HCT116 (cell line): ENCODE data around the gene SLC7A10. TPM values are rescaled to one million over a fixed set of nuclear protein-coding genes. Genes with fewer than 3 reads are reported as not detected.

Experiments used
- ATAC-seq: fragments of 200-7000 bp; cut with Tn5 transposase; 2 replicates; pipeline ENCODE4 v1.9.1; 2020; ENCODE audit warnings: mild to moderate bottlenecking, moderate library complexity
- BruUV-seq: library from RNA; stranded (reverse); fragments of 400-500 nt; replicated peaks from 2 replicates; lab custom pipeline; 2021; lab: Mats Ljungman, UMichigan
- CTCF ChIA-PET: fragments of 300-600 bp; sonication (Branson Sonifier 250); formaldehyde crosslinking; loops from one replicate; lab custom pipeline; 2021; ENCODE audit warnings: antibody characterized with exemption; lab: Charles Lee
- POLR2A ChIA-PET: fragments of 300-600, 350-600 bp; sonication (Branson Sonifier 250); formaldehyde crosslinking; loops from one replicate; lab custom pipeline; 2021; ENCODE audit warnings: antibody characterized with exemption; lab: Charles Lee
- RAD21 ChIA-PET, 2 experiments: fragments of 300-600 bp; sonication (Branson Sonifier 250); formaldehyde crosslinking; loops; one replicate each; lab custom pipeline; 2023; ENCODE audit warnings: low total read pairs in 2 of 2; ENCODE audit not compliant: uncharacterized antibody in 2 of 2, unreplicated experiment in 2 of 2, low non-redundant PET in 1 of 2; lab: Charles Lee
- DNase-seq: peaks from one replicate; pipeline ENCODE4 v3.0.0-alpha.2; 2010; ENCODE audit warnings: low read depth, low spot score
- H2AFZ ChIP-seq: fragments of 200-600 bp; shearing (Covaris generic), sonication (generic); 2 replicates; pipeline ENCODE4 v1.6.1; 2017; ENCODE audit warnings: low read depth, mixed run types, mixed read lengths, antibody characterized with exemption, low read length; ENCODE audit not compliant: poor library complexity, severe bottlenecking
- H3K27ac ChIP-seq: 2 replicates; pipeline ENCODE4 v1.5.1; 2012; ENCODE audit warnings: low read depth, low read length
- H3K27me3 ChIP-seq: fragments of 200-600 bp; sonication (generic); 2 replicates; pipeline ENCODE4 v1.6.1; 2016; ENCODE audit warnings: mixed run types, low read length, mixed read lengths; ENCODE audit not compliant: insufficient read depth
- H3K36me3 ChIP-seq, 2 experiments: fragments of 200-500 bp in 1 of 2; fragments of 200-600 bp in 1 of 2; sonication (Bioruptor generic) in 1 of 2; sonication (generic) in 1 of 2; 2 replicates each; pipeline versions ENCODE4 v1.5.1 to v1.6.1; 2014 to 2016; ENCODE audit warnings: low read length in 2 of 2, inconsistent platforms in 1 of 2, mixed read lengths in 1 of 2, mixed run types in 1 of 2; ENCODE audit not compliant: insufficient read depth in 2 of 2, control insufficient read depth in 1 of 2
- H3K4me1 ChIP-seq, 2 experiments: fragments of 200-600 bp in 1 of 2; sonication (generic) in 1 of 2; 2 replicates each; pipeline versions ENCODE4 v1.5.1 to v1.6.1; 2012 to 2017; ENCODE audit warnings: low read length in 2 of 2, inconsistent platforms in 1 of 2, mild to moderate bottlenecking in 1 of 2, mixed read lengths in 1 of 2, mixed run types in 1 of 2, moderate library complexity in 1 of 2; ENCODE audit not compliant: insufficient read depth in 2 of 2, control insufficient read depth in 1 of 2
- H3K4me2 ChIP-seq: fragments of 200-600 bp; sonication (generic); 2 replicates; pipeline ENCODE4 v1.6.1; 2017; ENCODE audit warnings: mixed run types, low read length, mixed read lengths
- H3K4me3 ChIP-seq, 2 experiments: fragments of 200-600 bp in 1 of 2; sonication (generic) in 1 of 2; replicated peaks in 1 of 2; 2 replicates each; pipeline ENCODE4 v1.5.1; 2011 to 2016; ENCODE audit warnings: low read length in 2 of 2, control low read depth in 1 of 2, low read depth in 1 of 2, mild to moderate bottlenecking in 1 of 2, mixed read lengths in 1 of 2, mixed run types in 1 of 2
- H3K79me2 ChIP-seq: fragments of 200-600 bp; sonication (generic); 2 replicates; pipeline ENCODE4 v1.6.1; 2017; ENCODE audit warnings: mild to moderate bottlenecking, mixed run types, low read length, moderate library complexity, mixed read lengths; ENCODE audit not compliant: insufficient read depth
- H3K9ac ChIP-seq: fragments of 200-600 bp; sonication (generic); 2 replicates; pipeline ENCODE4 v1.6.1; 2016; ENCODE audit warnings: low read length, mixed read lengths
- H3K9me2 ChIP-seq: fragments of 200-600 bp; sonication (generic), shearing (Covaris generic); 2 replicates; pipeline ENCODE4 v1.6.1; 2017; ENCODE audit warnings: mixed run types, mild to moderate bottlenecking, moderate library complexity; ENCODE audit not compliant: insufficient read depth
- H3K9me3 ChIP-seq, 2 experiments: fragments of 200-500 bp in 1 of 2; fragments of 200-600 bp in 1 of 2; sonication (Bioruptor generic) in 1 of 2; sonication (generic) in 1 of 2; 2 replicates each; pipeline ENCODE4 v1.6.1; 2014 to 2017; ENCODE audit warnings: low read length in 2 of 2, mixed read lengths in 2 of 2, inconsistent platforms in 1 of 2, low read depth in 1 of 2, mild to moderate bottlenecking in 1 of 2, mixed run types in 1 of 2, moderate library complexity in 1 of 2; ENCODE audit not compliant: control insufficient read depth in 1 of 2, insufficient read depth in 1 of 2
- H4K20me1 ChIP-seq: fragments of 200-600 bp; sonication (generic), shearing (Covaris generic); 2 replicates; pipeline ENCODE4 v1.6.1; 2017; ENCODE audit warnings: mixed run types, mild to moderate bottlenecking, moderate library complexity; ENCODE audit not compliant: insufficient read depth
- CEBPB ChIP-seq: IDR thresholded peaks from 2 replicates; pipeline ENCODE4 v1.6.1; 2012; ENCODE audit warnings: low read depth
- EZH2phosphoT487 ChIP-seq: fragments of 200-600 bp; IDR thresholded peaks from 2 replicates; pipeline ENCODE4 v1.6.1; 2018; ENCODE audit warnings: antibody characterized with exemption, borderline replicate concordance
- FOSL1 ChIP-seq: IDR thresholded peaks from 2 replicates; pipeline ENCODE4 v1.6.1; 2012; ENCODE audit warnings: low read depth
- JUND ChIP-seq: IDR thresholded peaks from 2 replicates; pipeline ENCODE4 v1.6.1; 2012
- POLR2AphosphoS5 ChIP-seq: IDR thresholded peaks from 2 replicates; pipeline ENCODE4 v1.6.1; 2011; ENCODE audit warnings: mild to moderate bottlenecking, low read depth, low read length, moderate library complexity
- SIN3A ChIP-seq: IDR thresholded peaks from 2 replicates; pipeline ENCODE4 v1.6.1; 2012; ENCODE audit warnings: low read depth
- SRF ChIP-seq: IDR thresholded peaks from 2 replicates; pipeline ENCODE4 v1.6.1; 2012; ENCODE audit warnings: low read depth
- TCF7L2 ChIP-seq: IDR thresholded peaks from 2 replicates; pipeline ENCODE4 v1.7.0; 2011; ENCODE audit warnings: borderline replicate concordance, inconsistent platforms; ENCODE audit not compliant: insufficient read depth, insufficient read length; ENCODE audit errors: extremely low read depth
- YY1 ChIP-seq: IDR thresholded peaks from 2 replicates; pipeline ENCODE4 v1.6.1; 2011; ENCODE audit warnings: low read length, low read depth, moderate library complexity, mild to moderate bottlenecking; ENCODE audit not compliant: insufficient replicate concordance; ENCODE audit errors: extremely low read depth
- ZFX ChIP-seq: fragments of 450-650 bp; IDR thresholded peaks from 2 replicates; pipeline ENCODE4 v1.6.1; 2017
- intact Hi-C: fragments of 100-400 bp; cut with micrococcal nuclease; formaldehyde crosslinking; loops from 2 replicates; pipeline ENCODE4 v1.10.0; 2022
- total RNA-seq: library from RNA; stranded (reverse); gene quantifications from one replicate; pipeline ENCODE4 v1.2.1, GENCODE V29; 2021; ENCODE audit not compliant: unreplicated experiment
- TF ChIP-seq, protein P1 (sequence below): IDR thresholded peaks from 2 replicates; pipeline ENCODE4 v1.6.1; 2012; ENCODE audit warnings: low read depth
- TF ChIP-seq, protein P2 (sequence below): IDR thresholded peaks from 2 replicates; pipeline ENCODE4 v1.6.1; 2012
- TF ChIP-seq, protein P3 (sequence below), 3 experiments: fragments of 200-600 bp in 1 of 3; sonication (generic) in 1 of 3; IDR thresholded peaks in 2 of 3; conservative IDR thresholded peaks in 1 of 3; 2 replicates each; pipeline ENCODE4 v1.5.1; 2012 to 2017; ENCODE audit warnings: low read depth in 2 of 3, low read length in 2 of 3, antibody characterized with exemption in 1 of 3, borderline replicate concordance in 1 of 3, control low read depth in 1 of 3, mild to moderate bottlenecking in 1 of 3, mixed read lengths in 1 of 3, mixed run types in 1 of 3, moderate library complexity in 1 of 3; ENCODE audit not compliant: insufficient read depth in 1 of 3

SLC7A10 gene
- total RNA-seq, 1 experiment from 2014 or later, result 0.25 TPM

DNA sequence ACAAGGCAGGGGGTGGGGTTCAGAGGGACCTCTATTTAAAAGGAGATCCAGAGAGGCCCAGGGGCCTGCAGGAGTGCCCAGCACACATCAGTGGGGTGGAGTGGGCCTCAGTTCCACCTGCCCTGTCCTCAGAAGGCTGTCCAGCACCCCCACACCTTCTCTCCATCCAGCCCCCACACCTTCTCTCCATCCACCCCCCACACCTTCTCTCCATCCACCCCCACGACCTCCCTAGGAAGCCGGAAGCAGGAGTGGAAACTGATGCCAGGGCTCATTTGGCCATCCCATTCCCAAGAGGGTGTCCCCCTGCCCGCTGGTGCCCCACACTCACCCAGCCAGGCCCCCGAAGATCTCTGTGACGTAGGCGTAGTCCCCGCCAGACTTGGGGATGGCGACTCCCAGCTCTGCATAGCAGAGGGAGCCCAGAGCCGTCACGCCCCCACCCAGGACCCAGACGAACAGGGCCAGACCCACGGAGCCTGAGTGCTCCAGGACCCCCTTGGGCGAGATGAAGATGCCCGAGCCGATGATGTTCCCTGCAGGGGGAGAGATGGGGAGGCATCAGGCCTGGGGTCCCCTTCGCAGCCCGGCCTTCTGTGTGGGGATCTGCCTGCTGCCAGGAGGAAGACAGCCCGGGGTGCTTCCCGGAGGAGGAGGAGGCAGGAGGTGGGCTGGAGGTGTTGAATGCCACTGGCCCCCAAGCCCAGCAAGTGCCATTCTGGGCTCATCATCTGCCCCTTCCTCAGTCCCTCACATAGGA is 10.0 kb downstream of the SLC7A10 start:
- CTCF ChIA-PET, result no interaction called here

More for the DNA sequence above, 10.0 kb downstream of the SLC7A10 start:
- Histone ChIP-seq H3K4me1 (no peaks in the 10 kb centered on the region), H3K79me2 (no peaks in the 10 kb centered on the region), H2AFZ (no peak overlapping the region), H3K27ac (no peak overlapping the region), H3K27me3 (no peaks in the 10 kb centered on the region), H3K36me3 (no peaks in the 10 kb centered on the region), H3K4me2 (no peak overlapping the region), H3K9me3 (no peaks in the 10 kb centered on the region), H4K20me1 (no peaks in the 10 kb centered on the region), H3K9ac (no peak overlapping the region), H3K4me3 (no peak overlapping the region), H3K9me2 (no peaks in the 10 kb centered on the region)
- intact Hi-C loops, result no loop called here
- BruUV-seq, result no TSS peak
- no peak for ATAC-seq
- no peak for TF ChIP-seq ZFX
- TF ChIP-seq, protein P1, sequence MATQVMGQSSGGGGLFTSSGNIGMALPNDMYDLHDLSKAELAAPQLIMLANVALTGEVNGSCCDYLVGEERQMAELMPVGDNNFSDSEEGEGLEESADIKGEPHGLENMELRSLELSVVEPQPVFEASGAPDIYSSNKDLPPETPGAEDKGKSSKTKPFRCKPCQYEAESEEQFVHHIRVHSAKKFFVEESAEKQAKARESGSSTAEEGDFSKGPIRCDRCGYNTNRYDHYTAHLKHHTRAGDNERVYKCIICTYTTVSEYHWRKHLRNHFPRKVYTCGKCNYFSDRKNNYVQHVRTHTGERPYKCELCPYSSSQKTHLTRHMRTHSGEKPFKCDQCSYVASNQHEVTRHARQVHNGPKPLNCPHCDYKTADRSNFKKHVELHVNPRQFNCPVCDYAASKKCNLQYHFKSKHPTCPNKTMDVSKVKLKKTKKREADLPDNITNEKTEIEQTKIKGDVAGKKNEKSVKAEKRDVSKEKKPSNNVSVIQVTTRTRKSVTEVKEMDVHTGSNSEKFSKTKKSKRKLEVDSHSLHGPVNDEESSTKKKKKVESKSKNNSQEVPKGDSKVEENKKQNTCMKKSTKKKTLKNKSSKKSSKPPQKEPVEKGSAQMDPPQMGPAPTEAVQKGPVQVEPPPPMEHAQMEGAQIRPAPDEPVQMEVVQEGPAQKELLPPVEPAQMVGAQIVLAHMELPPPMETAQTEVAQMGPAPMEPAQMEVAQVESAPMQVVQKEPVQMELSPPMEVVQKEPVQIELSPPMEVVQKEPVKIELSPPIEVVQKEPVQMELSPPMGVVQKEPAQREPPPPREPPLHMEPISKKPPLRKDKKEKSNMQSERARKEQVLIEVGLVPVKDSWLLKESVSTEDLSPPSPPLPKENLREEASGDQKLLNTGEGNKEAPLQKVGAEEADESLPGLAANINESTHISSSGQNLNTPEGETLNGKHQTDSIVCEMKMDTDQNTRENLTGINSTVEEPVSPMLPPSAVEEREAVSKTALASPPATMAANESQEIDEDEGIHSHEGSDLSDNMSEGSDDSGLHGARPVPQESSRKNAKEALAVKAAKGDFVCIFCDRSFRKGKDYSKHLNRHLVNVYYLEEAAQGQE, result no peak
- TF ChIP-seq EZH2phosphoT487, result no peak
- TF ChIP-seq, protein P2, sequence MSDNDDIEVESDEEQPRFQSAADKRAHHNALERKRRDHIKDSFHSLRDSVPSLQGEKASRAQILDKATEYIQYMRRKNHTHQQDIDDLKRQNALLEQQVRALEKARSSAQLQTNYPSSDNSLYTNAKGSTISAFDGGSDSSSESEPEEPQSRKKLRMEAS, result no peak
- TF ChIP-seq JUND, result no peak
- TF ChIP-seq SRF, result no peak
- TF ChIP-seq YY1, result no peak
- no peak for TF ChIP-seq CEBPB
- TF ChIP-seq FOSL1, result no peak
- no peak for TF ChIP-seq TCF7L2
- TF ChIP-seq SIN3A, result no peak
- no peak for TF ChIP-seq POLR2AphosphoS5
- TF ChIP-seq, protein P3, sequence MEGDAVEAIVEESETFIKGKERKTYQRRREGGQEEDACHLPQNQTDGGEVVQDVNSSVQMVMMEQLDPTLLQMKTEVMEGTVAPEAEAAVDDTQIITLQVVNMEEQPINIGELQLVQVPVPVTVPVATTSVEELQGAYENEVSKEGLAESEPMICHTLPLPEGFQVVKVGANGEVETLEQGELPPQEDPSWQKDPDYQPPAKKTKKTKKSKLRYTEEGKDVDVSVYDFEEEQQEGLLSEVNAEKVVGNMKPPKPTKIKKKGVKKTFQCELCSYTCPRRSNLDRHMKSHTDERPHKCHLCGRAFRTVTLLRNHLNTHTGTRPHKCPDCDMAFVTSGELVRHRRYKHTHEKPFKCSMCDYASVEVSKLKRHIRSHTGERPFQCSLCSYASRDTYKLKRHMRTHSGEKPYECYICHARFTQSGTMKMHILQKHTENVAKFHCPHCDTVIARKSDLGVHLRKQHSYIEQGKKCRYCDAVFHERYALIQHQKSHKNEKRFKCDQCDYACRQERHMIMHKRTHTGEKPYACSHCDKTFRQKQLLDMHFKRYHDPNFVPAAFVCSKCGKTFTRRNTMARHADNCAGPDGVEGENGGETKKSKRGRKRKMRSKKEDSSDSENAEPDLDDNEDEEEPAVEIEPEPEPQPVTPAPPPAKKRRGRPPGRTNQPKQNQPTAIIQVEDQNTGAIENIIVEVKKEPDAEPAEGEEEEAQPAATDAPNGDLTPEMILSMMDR (IDR thresholded peaks at IDR 0.05 in 2 of 3, conservative IDR thresholded peaks at IDR 0.05 in 1 of 3; ENCODE audit: borderline replicate concordance in 1 of 3, insufficient read depth in 1 of 3, low read depth in 2 of 3, low read length in 2 of 3), result no peak
- ChIA-PET POLR2A (no interaction called here), RAD21 (no interaction called here)
- DNase-seq, result no peak
